Measurements from ENCODE around the gene TRPM4.

GRCh38 chr19:49136771-49137171 is 20.8 kb upstream of the TRPM4 start:
- TF ChIP-seq ZNF70 (CRISPR knock-in tag; IDR thresholded peaks at IDR 0.05) (no peak), ARNTL (CRISPR knock-in tag; IDR thresholded peaks at IDR 0.05; ENCODE audit: borderline replicate concordance, low read depth) (no peak), PATZ1 (CRISPR knock-in tag; IDR thresholded peaks at IDR 0.05; ENCODE audit: borderline replicate concordance) (no peak), RARB (CRISPR knock-in tag; IDR thresholded peaks at IDR 0.05) (no peak)
